GF-D8 (cell line): ENCODE results near the gene ZNF280A.
A peak's percentile ranks its signal among the peaks of the same experiment; 100 is the strongest.
"Not testable (repeated sequence)": the region's sequence is repeated elsewhere in the genome, so short reads cannot be mapped to it uniquely, and the experiment has no call there.

ENCODE experiments used
- DNase-seq: peaks from one replicate; lab custom pipeline; 2025; lab: John Stamatoyannopoulos, UW

Gene ZNF280A

GRCh38 chr22:22468794-22469469 lies 51.1 kb downstream of the ZNF280A start:
- DNase-seq, result not testable (repeated sequence)

- DNase-seq, result no peak
Measured at GRCh38 chr22:22467112-22467511, 53.0 kb downstream of the ZNF280A start.

GRCh38 chr22:22465782-22466181 lies 54.3 kb downstream of the ZNF280A start:
- DNase-seq, result no peak

- DNase-seq, result no peak
Measured at GRCh38 chr22:22465094-22465602, 54.9 kb downstream of the ZNF280A start.

GRCh38 chr22:22464541-22465054 lies 55.5 kb downstream of the ZNF280A start:
- no peak for DNase-seq

- DNase-seq, result peak; percentile 10
Measured at GRCh38 chr22:22463855-22464540, 56.1 kb downstream of the ZNF280A start.
